PC-3 (cell line): ENCODE results near the gene NME7. TPM values are rescaled to one million over a fixed set of nuclear protein-coding genes. Genes with fewer than 3 reads are reported as not detected.
"Not testable (repeated sequence)": the region's sequence is repeated elsewhere in the genome, so short reads cannot be mapped to it uniquely, and the experiment has no call there.

ENCODE experiments used
- ATAC-seq: fragments of 200-7000 bp; cut with Tn5 transposase; 2 replicates; pipeline ENCODE4 v1.9.1; 2020; ENCODE audit warnings: mild to moderate bottlenecking, moderate library complexity
- BruUV-seq: library from RNA; stranded (reverse); fragments of 400-500 nt; replicated peaks from 2 replicates; lab custom pipeline; 2021; lab: Mats Ljungman, UMichigan
- CTCF ChIA-PET: fragments of 300-600 bp; sonication (Branson Sonifier 250); formaldehyde crosslinking; loops from one replicate; lab custom pipeline; 2022; ENCODE audit warnings: antibody characterized with exemption; lab: Charles Lee
- POLR2A ChIA-PET: fragments of 300-600 bp; sonication (Branson Sonifier 250); formaldehyde crosslinking; loops from one replicate; lab custom pipeline; 2022; ENCODE audit warnings: antibody characterized with exemption; ENCODE audit not compliant: unreplicated experiment; lab: Charles Lee
- DNase-seq: peaks from one replicate; pipeline ENCODE4 v3.0.0-alpha.2; 2015
- H2AFZ ChIP-seq: fragments of 300-600 bp; sonication (generic); 2 replicates; pipeline ENCODE4 v1.6.0; 2016; ENCODE audit warnings: antibody characterized with exemption, low read length
- H3F3A ChIP-seq: fragments of 300-600 bp; sonication (generic); one replicate; pipeline ENCODE4 v1.6.0; 2017; ENCODE audit warnings: antibody characterized with exemption, low read length, control low read depth, mild to moderate bottlenecking; ENCODE audit not compliant: unreplicated experiment
- H3K27ac ChIP-seq: fragments of 300-600 bp; sonication (generic); 2 replicates; pipeline ENCODE4 v1.5.1; 2016; ENCODE audit warnings: mild to moderate bottlenecking, low read length
- H3K27me3 ChIP-seq: fragments of 300-600 bp; sonication (generic); 2 replicates; pipeline ENCODE4 v1.6.1; 2016; ENCODE audit warnings: low read length, mixed read lengths
- H3K36me3 ChIP-seq: fragments of 300-600 bp; sonication (generic); 2 replicates; pipeline ENCODE4 v1.6.1; 2016; ENCODE audit warnings: low read depth, mixed run types, low read length, mixed read lengths
- H3K4me1 ChIP-seq: fragments of 300-600 bp; sonication (generic); 2 replicates; pipeline ENCODE4 v1.5.1; 2016; ENCODE audit warnings: low read length; ENCODE audit not compliant: insufficient read depth
- H3K4me2 ChIP-seq: fragments of 300-600 bp; sonication (generic); 2 replicates; pipeline ENCODE4 v1.6.0; 2016; ENCODE audit warnings: low read length
- H3K4me3 ChIP-seq: fragments of 300-600 bp; sonication (generic); 2 replicates; pipeline ENCODE4 v1.5.1; 2016; ENCODE audit warnings: mild to moderate bottlenecking, low read length, mixed read lengths
- H3K79me2 ChIP-seq: fragments of 300-600 bp; sonication (generic); 2 replicates; pipeline ENCODE4 v1.6.1; 2017; ENCODE audit warnings: low read length, mixed read lengths
- H3K9ac ChIP-seq: fragments of 300-600 bp; sonication (generic); 2 replicates; pipeline ENCODE4 v1.6.0; 2016; ENCODE audit warnings: mild to moderate bottlenecking, low read length
- H3K9me2 ChIP-seq: fragments of 300-600 bp; sonication (generic); replicated peaks from 2 replicates; pipeline ENCODE4 v1.6.1; 2016; ENCODE audit warnings: mixed run types, low read length, mixed read lengths
- H3K9me3 ChIP-seq: fragments of 300-600 bp; sonication (generic); 2 replicates; pipeline ENCODE4 v1.6.1; 2016; ENCODE audit warnings: low read length, mixed read lengths
- H4K20me1 ChIP-seq: fragments of 300-600 bp; sonication (generic); 2 replicates; pipeline ENCODE4 v1.6.1; 2016; ENCODE audit warnings: low read length, mixed read lengths
- CTCF ChIP-seq: fragments of 300-600 bp; sonication (generic); conservative IDR thresholded peaks from 2 replicates; pipeline ENCODE4 v1.5.1; 2017; ENCODE audit warnings: antibody characterized with exemption, low read depth, mild to moderate bottlenecking, low read length
- EZH2 ChIP-seq: fragments of 300-600 bp; sonication (generic); IDR thresholded peaks from one replicate; pipeline ENCODE4 v1.6.1; 2017; ENCODE audit warnings: antibody characterized with exemption, mild to moderate bottlenecking, low read length; ENCODE audit not compliant: unreplicated experiment
- EZH2phosphoT487 ChIP-seq: fragments of 300-600 bp; sonication (generic); IDR thresholded peaks from 2 replicates; pipeline ENCODE4 v1.6.1; 2018; ENCODE audit warnings: mild to moderate bottlenecking, antibody characterized with exemption, low read length, borderline replicate concordance
- intact Hi-C: fragments of 100-400 bp; cut with micrococcal nuclease; formaldehyde crosslinking; loops from 2 replicates; pipeline ENCODE4 v1.9.0; 2023
- total RNA-seq: library from RNA; depleted of rRNA; stranded (reverse); fragments of >200 nt; gene quantifications from 2 replicates; pipeline ENCODE4 v1.2.3, GENCODE V29; 2014

Gene NME7
- total RNA-seq, 1 experiment from 2014 or later, result 18.9 TPM

GRCh38 chr1:169126335-169126734 is 241.3 kb downstream of the NME7 start:
- Histone ChIP-seq H3K27me3 (no peaks in the 10 kb centered on the region), H2AFZ (no peak overlapping the region), H3K36me3 (peaks cover 82% of the 10 kb centered on the region), H3K4me3 (no peak overlapping the region), H3F3A (no peaks in the 10 kb centered on the region), H3K4me1 (peaks cover 37% of the 10 kb centered on the region), H3K27ac (no peak overlapping the region), H3K9me2 (no peaks in the 10 kb centered on the region), H4K20me1 (peaks cover 6% of the 10 kb centered on the region; the same call in 1 of the 2 replicates), H3K79me2 (peaks cover 58% of the 10 kb centered on the region), H3K9ac (no peak overlapping the region), H3K9me3 (no peaks in the 10 kb centered on the region), H3K4me2 (no peak overlapping the region)
- no peak for TF ChIP-seq EZH2phosphoT487
- TF ChIP-seq CTCF, result no peak
- no peak for TF ChIP-seq EZH2
- CTCF ChIA-PET, result no interaction called here
- POLR2A ChIA-PET, result no interaction called here
- DNase-seq (no peak), ATAC-seq (no peak)
- intact Hi-C loops, result no loop called here
- no TSS peak for BruUV-seq

- BruUV-seq, H4K20me1 ChIP-seq, H3F3A ChIP-seq, H3K9me3 ChIP-seq, H3K9ac ChIP-seq, H3K27ac ChIP-seq, H3K9me2 ChIP-seq, CTCF ChIA-PET, H3K4me3 ChIP-seq, DNase-seq, ATAC-seq, H3K27me3 ChIP-seq, POLR2A ChIA-PET, intact Hi-C loops, H2AFZ ChIP-seq, H3K4me2 ChIP-seq: not testable (repeated sequence)
- Histone ChIP-seq H3K79me2 (peaks cover 57% of the 10 kb centered on the region), H3K4me1 (peaks cover 36% of the 10 kb centered on the region), H3K36me3 (peaks cover 75% of the 10 kb centered on the region)
These were observed 242.0 kb downstream of the NME7 start for GRCh38 chr1:169125597-169125996.

- no peaks in the 10 kb centered on the region for H3K27me3 ChIP-seq
- no peak overlapping the region for H3K27ac ChIP-seq
- no peaks in the 10 kb centered on the region for H3F3A ChIP-seq
- peaks cover 63% of the 10 kb centered on the region for H3K79me2 ChIP-seq
- H3K9me3 ChIP-seq, result no peaks in the 10 kb centered on the region
- no TSS peak for BruUV-seq
- peaks cover 77% of the 10 kb centered on the region for H3K36me3 ChIP-seq
- ChIA-PET CTCF (no interaction called here), POLR2A (no interaction called here)
- H3K9ac ChIP-seq, result no peak overlapping the region
- ATAC-seq (no peak), DNase-seq (peak; percentile 54)
- H3K9me2 ChIP-seq, result no peaks in the 10 kb centered on the region
- H2AFZ ChIP-seq, result no peak overlapping the region
- H3K4me3 ChIP-seq, result no peak overlapping the region
- H3K4me1 ChIP-seq, result peaks cover 36% of the 10 kb centered on the region
- TF ChIP-seq CTCF (no peak), EZH2 (no peak), EZH2phosphoT487 (no peak)
- H3K4me2 ChIP-seq, result 0 out of 2 replicates have a peak overlapping the region, but pooled peaks have one; percentile 9
- intact Hi-C loops, result no loop called here
- H4K20me1 ChIP-seq, result peaks cover 6% of the 10 kb centered on the region; the same call in 1 of the 2 replicates
These were observed 243.1 kb downstream of the NME7 start for GRCh38 chr1:169124459-169124858.
